Ovary (tissue), 9 donors: ENCODE results near the gene KRAS. TPM values are rescaled to one million over a fixed set of nuclear protein-coding genes. Genes with fewer than 3 reads are reported as not detected.

ENCODE experiments used
- DNase-seq, 5 donors: peaks; one replicate each; pipeline ENCODE4 v3.0.0-alpha.2; 2019 to 2020
- H3K27ac ChIP-seq, 2 donors: fragments of 200-600 bp; one replicate each; pipeline versions ENCODE4 v1.5.1 to v1.8.0; 2019 to 2022
- H3K27me3 ChIP-seq: fragments of 200-600 bp; one replicate; pipeline ENCODE4 v1.8.0; 2022
- H3K36me3 ChIP-seq: fragments of 200-600 bp; sonication (generic); one replicate; pipeline ENCODE4 v1.5.1; 2019
- H3K4me1 ChIP-seq: one replicate; pipeline ENCODE4 v1.8.1; 2013; ENCODE audit warnings: mild to moderate bottlenecking, moderate library complexity; ENCODE audit not compliant: insufficient read depth
- H3K4me3 ChIP-seq: fragments of 200-600 bp; sonication (generic); one replicate; pipeline ENCODE4 v1.5.1; 2017
- H3K9me3 ChIP-seq, 2 donors: fragments of 200-600 bp in 1 of 2; sonication (generic) in 1 of 2; one replicate each; pipeline versions ENCODE4 v1.5.1 to v1.8.1; 2013 to 2019; ENCODE audit warnings: mild to moderate bottlenecking in 1 of 2, moderate library complexity in 1 of 2
- EP300 ChIP-seq: sonication (generic); formaldehyde crosslinking; IDR thresholded peaks from one replicate; pipeline ENCODE4 v1.6.1; 2017; ENCODE audit warnings: antibody characterized with exemption
- POLR2A ChIP-seq: fragments of 450-650 bp; IDR thresholded peaks from one replicate; pipeline ENCODE4 v1.6.1; 2017; ENCODE audit warnings: antibody characterized with exemption, mild to moderate bottlenecking, moderate library complexity
- WGBS, 3 donors: extraction: QIAGEN DNeasy Blood & Tissue Kit in 1 of 3; methylation state at CpG; one replicate each; pipeline versions ENCODE4 v1.1.5 to v1.1.7; 2013 to 2017; 5-methylcytosine and 5-hydroxymethylcytosine counted together
- intact Hi-C, 4 donors: fragments of 100-400 bp; cut with DNase I; formaldehyde crosslinking; loops; one replicate each; pipeline versions ENCODE4 v1.11.0 to v1.15.1; 2022 to 2023
- polyA plus RNA-seq, 2 donors: library from polyadenylated mRNA; stranded (reverse); fragments of 200-250 nt in 1 of 2; fragments of 350-450 nt in 1 of 2; fragmentation: Illumina TruSeq in 1 of 2; extraction: RNeasy Lipid Tissue Mini Kit (QIAGEN cat#74804) in 1 of 2; gene quantifications; one replicate each; pipeline ENCODE4 v1.2.3, GENCODE V29; 2013 to 2014
- total RNA-seq, 7 donors: library from RNA; depleted of rRNA in 2 of 7; stranded (reverse); fragments of >200 nt in 2 of 7; fragmentation: NEBNext Ultra II Directional in 3 of 7; extraction: Animal tissue kit (Norgen Biotek cat#: 25700) in 3 of 7; gene quantifications; one replicate each; pipeline versions ENCODE4 v1.1.0 to v1.2.4, GENCODE V29; 2016 to 2023
- TF ChIP-seq, protein P1 (sequence below), 3 donors: fragments of 450-650 bp in 2 of 3; fragments of 200-600 bp in 1 of 3; IDR thresholded peaks; one replicate each; pipeline versions ENCODE4 v1.5.1 to v1.8.0; 2016 to 2022; ENCODE audit warnings: antibody characterized with exemption in 3 of 3, mild to moderate bottlenecking in 1 of 3
- donor health status: DM: no; HTN: no; CAD: no; lungs with moderate emphysema.
- donor health status: DM: no; HTN: no; CAD: no.
- donor health status: Bipolar disorder and iron deficiency.
- donor health status: DM: yes; HTN: yes; CAD: no.
- donor health status: DM: no; HTN: no; CAD: no.
- donor health status: DM: yes; HTN: yes; CAD: no.

KRAS gene
- total and polyA plus RNA-seq, 9 donors = 5.6 to 28.2 (median 15.4) TPM

DNA sequence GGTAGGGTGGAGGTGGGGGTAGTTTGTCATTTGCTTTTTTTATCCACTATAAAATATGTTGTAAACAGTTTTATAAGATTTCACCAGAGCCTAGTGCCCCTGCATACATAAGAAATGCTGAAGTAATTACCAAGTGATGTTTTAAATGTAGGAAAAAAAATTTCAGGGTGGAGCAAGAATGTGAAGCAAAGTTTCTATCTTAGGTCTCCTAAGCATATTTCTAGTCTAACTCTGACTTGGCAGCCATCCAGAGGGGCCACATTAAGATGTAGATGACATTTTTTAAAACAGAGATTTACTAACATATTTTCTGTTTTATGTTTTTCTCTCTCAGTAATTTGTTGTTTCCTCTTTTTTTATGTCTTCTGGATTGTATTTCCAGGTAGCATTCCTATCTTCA is 15.8 kb upstream of the KRAS start:
- no peak for TF ChIP-seq EP300
- TF ChIP-seq POLR2A = no peak
- TF ChIP-seq, protein P1, sequence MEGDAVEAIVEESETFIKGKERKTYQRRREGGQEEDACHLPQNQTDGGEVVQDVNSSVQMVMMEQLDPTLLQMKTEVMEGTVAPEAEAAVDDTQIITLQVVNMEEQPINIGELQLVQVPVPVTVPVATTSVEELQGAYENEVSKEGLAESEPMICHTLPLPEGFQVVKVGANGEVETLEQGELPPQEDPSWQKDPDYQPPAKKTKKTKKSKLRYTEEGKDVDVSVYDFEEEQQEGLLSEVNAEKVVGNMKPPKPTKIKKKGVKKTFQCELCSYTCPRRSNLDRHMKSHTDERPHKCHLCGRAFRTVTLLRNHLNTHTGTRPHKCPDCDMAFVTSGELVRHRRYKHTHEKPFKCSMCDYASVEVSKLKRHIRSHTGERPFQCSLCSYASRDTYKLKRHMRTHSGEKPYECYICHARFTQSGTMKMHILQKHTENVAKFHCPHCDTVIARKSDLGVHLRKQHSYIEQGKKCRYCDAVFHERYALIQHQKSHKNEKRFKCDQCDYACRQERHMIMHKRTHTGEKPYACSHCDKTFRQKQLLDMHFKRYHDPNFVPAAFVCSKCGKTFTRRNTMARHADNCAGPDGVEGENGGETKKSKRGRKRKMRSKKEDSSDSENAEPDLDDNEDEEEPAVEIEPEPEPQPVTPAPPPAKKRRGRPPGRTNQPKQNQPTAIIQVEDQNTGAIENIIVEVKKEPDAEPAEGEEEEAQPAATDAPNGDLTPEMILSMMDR (IDR thresholded peaks at IDR 0.05) = no peak
- intact Hi-C loops = no loop called here
- Histone ChIP-seq H3K4me3 (no peak overlapping the region), H3K27ac (no peak overlapping the region), H3K36me3 (no peaks in the 10 kb centered on the region), H3K4me1 (no peaks in the 10 kb centered on the region), H3K27me3 (no peaks in the 10 kb centered on the region), H3K9me3 (no peaks in the 10 kb centered on the region)
- DNase-seq = no peak

GRCh38 chr12:25264862-25265261 is 14.1 kb upstream of the KRAS start:
- no peaks in the 10 kb centered on the region for H3K9me3 ChIP-seq
- H3K36me3 ChIP-seq = no peaks in the 10 kb centered on the region
- H3K27me3 ChIP-seq = no peaks in the 10 kb centered on the region
- no peak overlapping the region for H3K4me3 ChIP-seq
- intact Hi-C loops = no loop called here
- H3K27ac ChIP-seq = no peak overlapping the region
- H3K4me1 ChIP-seq = no peaks in the 10 kb centered on the region
- DNase-seq = no peak
- TF ChIP-seq POLR2A (no peak), EP300 (no peak)
- TF ChIP-seq, protein P1 (IDR thresholded peaks at IDR 0.05) = no peak
- WGBS, 3 donors = 55 to 73% (median 64%) methylated on average over 1 of the region's 1 CpG

DNA sequence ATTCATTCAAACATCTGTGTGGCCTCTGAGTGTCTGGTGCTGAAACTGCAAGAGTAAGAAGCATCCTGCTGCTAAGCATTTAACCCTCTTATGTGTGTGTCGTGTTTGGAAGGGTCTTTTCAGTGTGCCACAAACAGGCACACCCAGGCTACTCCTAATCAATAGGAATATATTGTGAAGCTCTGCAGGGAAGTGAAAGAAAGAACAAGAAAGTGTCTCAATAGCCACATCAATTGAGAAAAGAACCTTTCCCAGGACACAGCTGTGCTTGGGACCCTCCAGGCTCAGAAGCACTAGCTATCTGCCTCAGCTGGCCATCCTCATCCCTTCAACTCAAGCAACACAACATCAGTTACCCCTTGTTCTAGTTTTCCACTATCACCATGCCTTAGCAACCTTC is 13.4 kb upstream of the KRAS start:
- TF ChIP-seq, protein P1 (IDR thresholded peaks at IDR 0.05) = no peak
- TF ChIP-seq EP300 = no peak
- TF ChIP-seq POLR2A = no peak
- Histone ChIP-seq H3K4me1 (no peaks in the 10 kb centered on the region), H3K9me3 (no peaks in the 10 kb centered on the region), H3K4me3 (no peak overlapping the region), H3K27me3 (no peaks in the 10 kb centered on the region), H3K36me3 (no peaks in the 10 kb centered on the region), H3K27ac (no peak overlapping the region)
- WGBS, 3 donors = 0 to 45% (median 32%) methylated on average over 1 of the region's 1 CpG
- DNase-seq = no peak
- intact Hi-C loops = no loop called here

DNA sequence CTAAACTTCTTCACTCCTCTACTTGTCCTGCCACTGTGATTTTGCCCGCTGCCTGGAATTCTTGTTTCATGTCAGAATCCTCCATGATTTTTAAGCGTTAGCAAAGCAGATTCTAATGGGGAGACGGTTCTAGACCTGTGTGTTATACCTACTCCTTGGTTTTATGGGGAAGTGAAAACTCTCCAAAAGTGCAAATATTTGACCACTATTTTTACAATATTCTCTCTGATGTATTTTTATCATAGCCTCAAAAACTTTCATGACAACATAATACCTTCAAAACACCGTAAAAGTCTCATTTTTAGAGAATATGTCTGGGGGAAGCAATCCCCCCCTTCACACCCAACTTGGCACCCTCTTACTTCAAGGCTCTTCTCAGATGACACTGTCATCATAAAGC is 12.9 kb upstream of the KRAS start:
- H3K27ac ChIP-seq = no peak overlapping the region
- 91 to 94% (median 93%) methylated on average over 4 of the region's 4 CpGs for whole genome bisulfite sequencing, 3 donors
- no peaks in the 10 kb centered on the region for H3K27me3 ChIP-seq
- intact Hi-C loops = no loop called here
- DNase-seq = no peak
- no peaks in the 10 kb centered on the region for H3K4me1 ChIP-seq
- no peak overlapping the region for H3K4me3 ChIP-seq
- no peak for TF ChIP-seq POLR2A
- TF ChIP-seq, protein P1 (IDR thresholded peaks at IDR 0.05) = no peak
- no peak for TF ChIP-seq EP300
- no peaks in the 10 kb centered on the region for H3K9me3 ChIP-seq
- H3K36me3 ChIP-seq = no peaks in the 10 kb centered on the region
